OCI-LY3 (cell line): ENCODE measurements around the gene CHRNB1.
A peak's percentile ranks its signal among the peaks of the same experiment; 100 is the strongest.

Experiments used
- H2AFZ ChIP-seq: fragments of 200-600, 300-600 bp; shearing (Covaris generic); 2 replicates; pipeline ENCODE4 v1.6.0; 2014; ENCODE audit warnings: antibody characterized with exemption, low read depth, low read length
- H3K27ac ChIP-seq: fragments of 200-600, 300-600 bp; sonication (generic); 2 replicates; pipeline ENCODE4 v1.5.1; 2014; ENCODE audit warnings: mild to moderate bottlenecking, low read length, moderate library complexity, mixed read lengths
- H3K27me3 ChIP-seq: fragments of 200-600, 300-600 bp; sonication (generic); 2 replicates; pipeline ENCODE4 v1.6.1; 2014; ENCODE audit warnings: low read depth, low read length, mixed read lengths
- H3K36me3 ChIP-seq: fragments of 200-600, 300-600 bp; sonication (generic); replicated peaks from 2 replicates; pipeline ENCODE3; 2014; ENCODE audit warnings: low read depth, low read length, mixed read lengths
- H3K4me1 ChIP-seq: fragments of 300-600, 200-600 bp; sonication (generic); 2 replicates; pipeline ENCODE4 v1.6.1; 2014; ENCODE audit warnings: low read length, mixed read lengths
- H3K4me2 ChIP-seq: fragments of 200-600, 300-600 bp; sonication (generic); 2 replicates; pipeline ENCODE4 v1.6.1; 2014; ENCODE audit warnings: low read length, mixed read lengths
- H3K4me3 ChIP-seq: fragments of 300-600, 200-600 bp; sonication (generic); 2 replicates; pipeline ENCODE4 v1.5.1; 2014; ENCODE audit warnings: antibody characterized with exemption, mild to moderate bottlenecking, low read length, moderate library complexity
- H3K79me2 ChIP-seq: fragments of 300-600, 200-600 bp; shearing (Covaris generic); 2 replicates; pipeline ENCODE4 v1.6.1; 2014; ENCODE audit warnings: mild to moderate bottlenecking, low read length, mixed read lengths
- H3K9ac ChIP-seq: fragments of 300-600, 200-600 bp; shearing (Covaris generic); 2 replicates; pipeline ENCODE4 v1.6.0; 2014; ENCODE audit warnings: mild to moderate bottlenecking, low read length, moderate library complexity
- H3K9me3 ChIP-seq: fragments of 200-600, 300-600 bp; shearing (Covaris generic); 2 replicates; pipeline ENCODE4 v1.6.1; 2014; ENCODE audit warnings: low read length, mixed read lengths; ENCODE audit not compliant: insufficient read depth
- H4K20me1 ChIP-seq: fragments of 200-600, 300-600 bp; sonication (generic); 2 replicates; pipeline ENCODE4 v1.6.1; 2016; ENCODE audit warnings: low read length, mixed read lengths; ENCODE audit not compliant: insufficient read depth
- EZH2phosphoT487 ChIP-seq: fragments of 200-600 bp; shearing (Covaris generic); IDR thresholded peaks from 2 replicates; pipeline ENCODE4 v1.6.1; 2018; ENCODE audit warnings: antibody characterized with exemption, mixed run types, low read depth
- TF ChIP-seq, protein P1 (sequence below): fragments of 200-600, 300-600 bp; sonication (generic); IDR thresholded peaks from 2 replicates; pipeline ENCODE4 v1.5.1; 2014; ENCODE audit warnings: antibody characterized with exemption, low read length, low read depth

The CHRNB1 gene

DNA sequence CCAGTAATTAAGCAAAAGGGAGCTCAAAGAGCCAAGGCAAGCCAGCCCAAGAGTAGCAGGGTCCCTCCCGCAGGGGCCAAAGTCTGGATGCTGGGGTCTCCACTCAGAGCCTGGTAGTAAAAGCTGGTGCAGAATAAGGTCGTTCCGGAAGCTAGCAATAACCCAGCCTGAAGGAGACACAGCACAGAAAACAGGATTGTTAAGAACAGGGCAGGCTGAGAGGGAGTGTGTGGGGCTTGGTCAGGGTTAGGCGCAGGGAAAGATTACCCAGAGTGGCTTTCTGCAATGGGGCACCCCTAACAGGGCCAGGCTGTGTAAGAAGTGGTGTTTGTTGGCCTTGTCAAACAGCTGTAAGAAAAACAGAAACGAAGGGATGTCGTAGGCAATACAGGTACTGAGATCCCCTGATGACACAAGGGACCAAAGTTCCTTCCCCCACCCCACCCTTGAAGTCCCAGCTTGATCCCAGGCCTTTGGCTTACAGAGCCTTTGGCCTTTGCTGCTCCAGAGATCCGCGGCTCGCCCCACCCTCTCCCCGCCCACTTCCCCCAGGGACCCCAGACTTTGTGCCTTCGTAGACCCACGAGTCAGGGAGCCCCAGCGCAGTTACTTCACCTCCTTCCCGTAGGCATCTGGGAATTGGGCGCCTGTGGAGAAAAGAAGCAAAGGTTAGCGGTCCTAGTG lies 41.7 kb upstream of the CHRNB1 start:
- Histone ChIP-seq H2AFZ (no peak overlapping the region), H3K36me3 (no peaks in the 10 kb centered on the region), H3K4me2 (peak overlapping the region; percentile 73), H3K9ac (peak overlapping the region; percentile 60), H3K27ac (no peak overlapping the region), H3K79me2 (no peaks in the 10 kb centered on the region), H3K27me3 (peaks cover 5% of the 10 kb centered on the region; the same call in 1 of the 2 replicates), H4K20me1 (no peaks in the 10 kb centered on the region), H3K4me1 (peaks cover 10% of the 10 kb centered on the region), H3K9me3 (no peaks in the 10 kb centered on the region), H3K4me3 (peak overlapping the region; percentile 83)
- TF ChIP-seq, protein P1, sequence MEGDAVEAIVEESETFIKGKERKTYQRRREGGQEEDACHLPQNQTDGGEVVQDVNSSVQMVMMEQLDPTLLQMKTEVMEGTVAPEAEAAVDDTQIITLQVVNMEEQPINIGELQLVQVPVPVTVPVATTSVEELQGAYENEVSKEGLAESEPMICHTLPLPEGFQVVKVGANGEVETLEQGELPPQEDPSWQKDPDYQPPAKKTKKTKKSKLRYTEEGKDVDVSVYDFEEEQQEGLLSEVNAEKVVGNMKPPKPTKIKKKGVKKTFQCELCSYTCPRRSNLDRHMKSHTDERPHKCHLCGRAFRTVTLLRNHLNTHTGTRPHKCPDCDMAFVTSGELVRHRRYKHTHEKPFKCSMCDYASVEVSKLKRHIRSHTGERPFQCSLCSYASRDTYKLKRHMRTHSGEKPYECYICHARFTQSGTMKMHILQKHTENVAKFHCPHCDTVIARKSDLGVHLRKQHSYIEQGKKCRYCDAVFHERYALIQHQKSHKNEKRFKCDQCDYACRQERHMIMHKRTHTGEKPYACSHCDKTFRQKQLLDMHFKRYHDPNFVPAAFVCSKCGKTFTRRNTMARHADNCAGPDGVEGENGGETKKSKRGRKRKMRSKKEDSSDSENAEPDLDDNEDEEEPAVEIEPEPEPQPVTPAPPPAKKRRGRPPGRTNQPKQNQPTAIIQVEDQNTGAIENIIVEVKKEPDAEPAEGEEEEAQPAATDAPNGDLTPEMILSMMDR = no peak
- TF ChIP-seq EZH2phosphoT487 = no peak

DNA sequence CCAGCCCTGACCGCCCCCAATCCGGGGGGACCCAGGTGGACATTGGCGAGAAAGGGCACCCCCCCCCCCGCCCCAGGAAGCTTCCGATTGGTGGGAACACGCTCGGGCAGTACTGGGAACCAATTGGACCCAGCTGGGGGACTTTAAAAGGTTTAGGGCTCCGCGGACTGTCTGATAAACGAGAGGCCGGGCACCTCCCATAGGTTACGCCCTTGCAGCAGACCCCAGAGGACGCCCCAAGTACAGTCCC lies 41.2 kb upstream of the CHRNB1 start:
- no peaks in the 10 kb centered on the region for H3K79me2 ChIP-seq
- peak overlapping the region; percentile 83 for H3K4me3 ChIP-seq
- peak overlapping the region; percentile 60 for H3K9ac ChIP-seq
- H3K27me3 ChIP-seq = peaks cover 5% of the 10 kb centered on the region; the same call in 1 of the 2 replicates
- H3K27ac ChIP-seq = no peak overlapping the region
- no peak overlapping the region for H2AFZ ChIP-seq
- H3K4me2 ChIP-seq = peak overlapping the region; percentile 73
- TF ChIP-seq, protein P1 = no peak
- no peak for TF ChIP-seq EZH2phosphoT487
- H4K20me1 ChIP-seq = no peaks in the 10 kb centered on the region
- H3K36me3 ChIP-seq = no peaks in the 10 kb centered on the region
- H3K4me1 ChIP-seq = peaks cover 10% of the 10 kb centered on the region
- no peaks in the 10 kb centered on the region for H3K9me3 ChIP-seq

DNA sequence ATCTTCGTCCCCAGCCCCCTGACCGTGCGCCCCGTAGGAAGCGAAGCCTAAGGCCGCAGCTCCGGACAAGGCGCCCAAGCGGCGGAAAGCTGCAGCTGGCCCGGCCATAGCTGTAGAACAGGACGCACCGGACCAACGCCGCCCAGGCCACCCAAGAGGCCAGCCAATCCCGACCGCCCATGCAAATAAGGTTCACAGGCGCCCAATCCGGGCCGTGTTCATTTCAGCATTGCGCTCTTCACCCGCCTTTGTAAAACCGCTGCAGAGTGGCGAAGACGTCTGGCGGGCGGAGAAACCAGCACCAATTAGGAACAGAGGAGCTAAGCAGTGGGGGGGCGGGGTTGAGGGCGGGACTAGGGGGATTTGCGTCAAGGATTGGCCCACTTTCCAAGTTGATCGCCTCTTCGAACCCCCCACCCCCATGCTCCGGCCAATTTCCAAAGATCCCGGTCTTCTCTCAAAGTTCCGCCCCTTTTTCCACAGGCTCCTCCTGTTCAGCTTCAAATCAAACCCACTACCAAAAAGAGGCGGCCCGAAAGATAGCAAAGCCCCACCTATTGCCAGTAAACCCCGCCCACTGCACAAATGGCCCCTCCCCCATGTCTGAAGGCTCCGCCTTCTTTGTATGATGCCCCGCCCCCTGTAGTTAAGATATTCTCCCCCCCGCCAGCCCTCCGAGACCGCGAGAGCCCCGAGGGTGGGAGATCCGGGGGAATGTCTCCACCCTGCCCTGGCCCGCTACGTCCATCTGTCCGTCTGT lies 40.7 kb upstream of the CHRNB1 start, which contains the start of gene TMEM256:
TMEM256 (minus strand) TSS at position 121 of the 760 bp plus-strand sequence; CDS start at position 108, 13 bp downstream.
- H3K4me2 ChIP-seq = peak within 1 kb of the TSS; percentile 85
- peaks cover 5% of the 10 kb centered on the region; the same call in 1 of the 2 replicates for H3K27me3 ChIP-seq
- peak within 1 kb of the TSS; percentile 63 for H3K27ac ChIP-seq
- H2AFZ ChIP-seq = peak within 1 kb of the TSS; percentile 69; the same call in 1 of the 2 replicates
- H4K20me1 ChIP-seq = no peaks in the 10 kb centered on the region
- H3K9ac ChIP-seq = peak within 1 kb of the TSS; percentile 68
- no peaks in the 10 kb centered on the region for H3K36me3 ChIP-seq
- peak within 1 kb of the TSS; percentile 83 for H3K4me3 ChIP-seq
- no peaks in the 10 kb centered on the region for H3K79me2 ChIP-seq
- TF ChIP-seq, protein P1 = no peak
- TF ChIP-seq EZH2phosphoT487 = no peak
- H3K9me3 ChIP-seq = no peaks in the 10 kb centered on the region
- peaks cover 10% of the 10 kb centered on the region for H3K4me1 ChIP-seq

DNA sequence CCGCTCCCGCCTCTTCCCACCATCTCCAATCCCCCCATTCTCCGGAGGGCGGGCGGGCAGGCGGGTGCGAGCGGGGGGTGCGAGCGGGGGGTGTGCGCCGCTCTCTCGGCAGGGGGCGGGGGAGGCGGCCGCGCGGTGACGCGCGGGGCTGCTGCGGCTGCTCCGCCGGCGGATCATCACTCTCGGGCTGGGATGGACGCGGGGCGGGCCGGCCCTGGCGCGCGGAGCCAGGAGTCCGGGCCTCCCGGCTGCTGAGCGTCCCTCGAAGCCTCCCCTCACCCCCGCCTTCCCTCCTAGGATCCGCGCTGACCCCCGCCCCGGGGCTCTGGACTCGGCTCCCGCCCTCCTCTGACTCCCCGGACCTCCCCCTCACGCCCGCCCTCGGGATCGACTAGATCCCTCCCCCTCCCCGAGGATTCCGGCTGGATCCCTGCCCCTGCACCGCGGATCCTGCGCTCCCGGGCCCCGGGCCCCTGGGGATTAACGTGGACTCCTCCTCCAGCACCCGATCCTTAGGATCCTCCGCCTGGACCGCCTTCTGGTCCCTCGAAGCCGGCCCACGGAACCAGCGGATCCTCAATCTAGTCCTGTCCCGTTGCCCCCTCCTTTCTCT lies 40.0 kb upstream of the CHRNB1 start:
- H3K4me1 ChIP-seq = peaks cover 10% of the 10 kb centered on the region
- no peaks in the 10 kb centered on the region for H3K36me3 ChIP-seq
- peak overlapping the region; percentile 85 for H3K4me2 ChIP-seq
- no peaks in the 10 kb centered on the region for H4K20me1 ChIP-seq
- H2AFZ ChIP-seq = peak overlapping the region; percentile 69; the same call in 1 of the 2 replicates
- H3K27me3 ChIP-seq = peaks cover 5% of the 10 kb centered on the region; the same call in 1 of the 2 replicates
- TF ChIP-seq, protein P1 = no peak
- TF ChIP-seq EZH2phosphoT487 = no peak
- no peaks in the 10 kb centered on the region for H3K79me2 ChIP-seq
- H3K4me3 ChIP-seq = peak overlapping the region; percentile 83
- H3K27ac ChIP-seq = peak overlapping the region; percentile 63
- no peaks in the 10 kb centered on the region for H3K9me3 ChIP-seq
- peak overlapping the region; percentile 68 for H3K9ac ChIP-seq
